Activated naive CD4-positive, alpha-beta T cell (primary cell): ENCODE results near the gene PGA5.
"Not testable (repeated sequence)": the region's sequence is repeated elsewhere in the genome, so short reads cannot be mapped to it uniquely, and the experiment has no call there.

Source experiments
- DNase-seq, 4 experiments: peaks; one replicate each; lab custom pipeline; 2025; lab: John Stamatoyannopoulos, UW

The PGA5 gene

GRCh38 chr11:61240875-61241274 lies at the start of gene PGA5:
TSS of gene PGA5 (plus strand) at chr11:61241175. CDS start at chr11:61241227, 52 bp downstream.
- DNase-seq = not testable (repeated sequence)

- DNase-seq = no peak
These were observed 47.4 kb upstream of the PGA5 start for GRCh38 chr11:61193596-61193995.

GRCh38 chr11:61194169-61194671 lies 46.8 kb upstream of the PGA5 start:
- DNase-seq = no peak

GRCh38 chr11:61194981-61195695 lies 45.8 kb upstream of the PGA5 start:
- no peak for DNase-seq

- DNase-seq = no peak
These were observed 45.3 kb upstream of the PGA5 start for GRCh38 chr11:61195719-61196118.

- DNase-seq = no peak
These were observed 42.6 kb upstream of the PGA5 start for GRCh38 chr11:61198361-61198760.

GRCh38 chr11:61198948-61199523 lies 41.9 kb upstream of the PGA5 start:
- DNase-seq = no peak

GRCh38 chr11:61201476-61201875 lies 39.5 kb upstream of the PGA5 start:
- DNase-seq = no peak

- not testable (repeated sequence) for DNase-seq
These were observed 37.8 kb upstream of the PGA5 start, which contains the start of gene PGA3 for GRCh38 chr11:61202950-61203746. TSS of gene PGA3 (plus strand) at chr11:61203515. CDS start at chr11:61203565, 50 bp downstream.

- DNase-seq = not testable (repeated sequence)
These were observed 37.1 kb upstream of the PGA5 start for GRCh38 chr11:61203873-61204272.

GRCh38 chr11:61204502-61205059 lies 36.4 kb upstream of the PGA5 start:
- DNase-seq = not testable (repeated sequence)

- not testable (repeated sequence) for DNase-seq
These were observed 33.2 kb upstream of the PGA5 start for GRCh38 chr11:61207636-61208310.

- DNase-seq = not testable (repeated sequence)
These were observed 30.3 kb upstream of the PGA5 start for GRCh38 chr11:61210629-61211028.

GRCh38 chr11:61211327-61211952 lies 29.5 kb upstream of the PGA5 start:
- not testable (repeated sequence) for DNase-seq

GRCh38 chr11:61212202-61212601 lies 28.8 kb upstream of the PGA5 start:
- not testable (repeated sequence) for DNase-seq

- DNase-seq = not testable (repeated sequence)
These were observed 27.2 kb upstream of the PGA5 start for GRCh38 chr11:61213711-61214324.

- not testable (repeated sequence) for DNase-seq
These were observed 22.7 kb upstream of the PGA5 start for GRCh38 chr11:61218306-61218705.

GRCh38 chr11:61219016-61219415 lies 22.0 kb upstream of the PGA5 start:
- not testable (repeated sequence) for DNase-seq

GRCh38 chr11:61222047-61222446 lies 18.9 kb upstream of the PGA5 start, which contains the start of gene PGA4:
TSS of gene PGA4 (plus strand) at chr11:61222347. CDS start at chr11:61222401, 54 bp downstream.
- not testable (repeated sequence) for DNase-seq

GRCh38 chr11:61222692-61223091 lies 18.3 kb upstream of the PGA5 start:
- not testable (repeated sequence) for DNase-seq
